ENCODE measurements around the gene GAL3ST3.

GAL3ST3 gene

DNA sequence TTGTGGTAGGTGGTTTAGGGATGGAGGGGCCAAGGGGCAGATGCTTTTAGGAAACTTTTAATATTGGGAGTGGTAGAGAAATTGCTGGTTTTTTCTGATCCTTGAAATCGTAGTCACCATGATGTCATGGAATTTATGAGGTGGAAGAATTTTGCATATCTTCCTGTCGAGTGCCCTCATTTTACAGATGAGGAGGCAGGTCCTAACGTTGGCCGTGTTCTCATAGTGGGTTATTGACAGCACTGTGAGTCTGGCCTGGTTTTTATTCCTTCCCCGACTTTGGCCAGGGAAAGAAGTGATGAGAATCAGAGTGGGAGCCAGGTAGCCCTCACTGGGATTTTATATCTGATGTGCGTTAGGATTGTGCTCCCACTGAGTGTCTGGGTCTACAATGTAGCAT lies 12.3 kb upstream of the GAL3ST3 start:
- no peak for TF ChIP-seq Cebpa-rat (IDR thresholded peaks at IDR 0.05)
- Histone ChIP-seq H4K20me1 (peaks cover 64% of the 10 kb centered on the region), H3K9me3 (no peaks in the 10 kb centered on the region), H3K4me3 (no peak overlapping the region), H3K36me3 (peaks cover 98% of the 10 kb centered on the region), H3K4me1 (peaks cover 1% of the 10 kb centered on the region; the same call in 1 of the 2 replicates), H3K9ac (peak overlapping the region; percentile 45; the same call in 1 of the 2 replicates), H3K27me3 (no peaks in the 10 kb centered on the region), H3K4me2 (no peak overlapping the region), H3K27ac (no peak overlapping the region)

DNA sequence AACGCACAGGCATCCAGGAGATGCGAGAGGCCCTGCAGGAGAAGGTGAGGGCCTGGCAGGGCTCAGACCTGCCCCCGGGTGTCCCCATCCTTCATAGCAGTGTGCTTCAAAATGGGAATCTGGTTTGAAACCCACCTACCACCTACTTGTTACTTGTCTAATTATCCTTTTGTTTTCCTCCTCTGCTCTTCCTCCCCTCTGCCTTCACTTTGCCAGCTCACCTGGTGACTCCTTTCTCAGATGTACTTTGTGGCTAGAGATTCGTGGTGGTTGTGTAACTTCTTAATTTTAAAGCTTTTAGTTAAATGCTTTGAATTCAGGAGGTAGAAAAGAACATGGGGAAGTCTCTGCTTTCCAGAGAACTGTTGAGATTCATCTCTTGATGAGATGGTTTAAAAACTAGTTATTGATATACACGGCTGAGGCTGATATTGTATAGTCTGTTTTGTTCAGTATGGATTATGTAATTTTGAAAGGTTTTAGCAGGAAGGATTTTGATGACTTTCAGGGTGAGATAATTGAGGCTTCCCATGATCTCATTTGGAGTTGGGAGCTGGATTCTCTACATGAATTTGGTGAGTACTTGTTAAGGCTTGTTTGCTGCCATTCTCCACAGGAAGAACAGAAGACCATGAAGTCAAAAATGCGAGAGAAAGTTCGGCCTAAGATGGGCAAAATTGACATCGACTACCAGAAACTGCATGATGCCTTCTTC lies 11.2 kb upstream of the GAL3ST3 start:
- peaks cover 66% of the 10 kb centered on the region for H4K20me1 ChIP-seq
- no peaks in the 10 kb centered on the region for H3K9me3 ChIP-seq
- H3K4me1 ChIP-seq, result no peaks in the 10 kb centered on the region
- H3K4me2 ChIP-seq, result no peak overlapping the region
- no peak overlapping the region for H3K4me3 ChIP-seq
- no peak overlapping the region for H3K27ac ChIP-seq
- peaks cover 100% of the 10 kb centered on the region for H3K36me3 ChIP-seq
- no peak for TF ChIP-seq Cebpa-rat (IDR thresholded peaks at IDR 0.05)
- no peak overlapping the region for H3K9ac ChIP-seq
- H3K27me3 ChIP-seq, result no peaks in the 10 kb centered on the region

DNA sequence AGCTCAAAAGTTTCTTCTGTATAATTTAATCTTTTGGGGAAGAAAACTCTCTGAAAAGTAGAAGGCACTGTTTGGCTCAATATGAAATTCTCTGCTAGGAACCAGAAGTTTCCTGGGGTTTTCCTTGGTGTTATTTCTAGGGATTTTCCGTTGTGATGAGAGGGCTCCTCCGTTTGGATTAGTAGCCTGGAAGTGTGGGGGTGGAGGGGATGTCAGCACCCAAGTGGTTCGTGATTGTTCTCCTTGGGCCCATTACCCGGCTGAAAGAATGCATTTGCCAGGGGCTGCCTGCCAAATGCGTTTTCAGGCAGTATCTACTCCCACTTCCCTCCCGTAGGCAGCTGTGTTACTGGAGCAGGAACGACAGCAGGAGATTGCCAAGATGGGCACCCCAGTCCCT lies 7.5 kb upstream of the GAL3ST3 start:
- H3K27ac ChIP-seq, result no peak overlapping the region
- peaks cover 64% of the 10 kb centered on the region for H4K20me1 ChIP-seq
- peaks cover 14% of the 10 kb centered on the region for H3K4me1 ChIP-seq
- H3K9me3 ChIP-seq, result no peaks in the 10 kb centered on the region
- TF ChIP-seq Cebpa-rat (IDR thresholded peaks at IDR 0.05), result no peak
- no peak overlapping the region for H3K9ac ChIP-seq
- H3K4me2 ChIP-seq, result no peak overlapping the region
- no peak overlapping the region for H3K4me3 ChIP-seq
- H3K27me3 ChIP-seq, result no peaks in the 10 kb centered on the region
- peaks cover 79% of the 10 kb centered on the region for H3K36me3 ChIP-seq

DNA sequence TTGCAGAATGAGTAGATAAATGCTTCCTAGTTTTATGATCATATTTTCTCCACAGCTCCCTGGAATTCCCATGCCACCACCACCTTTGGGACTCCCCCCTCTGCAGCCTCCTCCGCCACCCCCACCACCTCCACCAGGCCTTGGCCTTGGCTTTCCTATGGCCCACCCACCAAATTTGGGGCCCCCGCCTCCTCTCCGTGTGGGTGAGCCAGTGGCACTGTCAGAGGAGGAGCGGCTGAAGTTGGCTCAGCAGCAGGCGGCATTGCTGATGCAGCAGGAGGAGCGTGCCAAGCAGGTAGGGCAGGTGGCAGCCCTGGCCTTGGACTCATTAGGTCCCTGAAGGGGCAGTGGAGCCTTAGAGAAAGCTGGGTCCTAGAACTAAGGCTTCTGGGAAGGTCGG lies 6.1 kb upstream of the GAL3ST3 start:
- H3K9ac ChIP-seq, result no peak overlapping the region
- no peak for TF ChIP-seq Cebpa-rat (IDR thresholded peaks at IDR 0.05)
- H4K20me1 ChIP-seq, result peaks cover 50% of the 10 kb centered on the region
- H3K27me3 ChIP-seq, result no peaks in the 10 kb centered on the region
- no peak overlapping the region for H3K4me2 ChIP-seq
- H3K4me3 ChIP-seq, result no peak overlapping the region
- H3K27ac ChIP-seq, result no peak overlapping the region
- H3K4me1 ChIP-seq, result peaks cover 29% of the 10 kb centered on the region
- H3K9me3 ChIP-seq, result no peaks in the 10 kb centered on the region
- peaks cover 64% of the 10 kb centered on the region for H3K36me3 ChIP-seq

DNA sequence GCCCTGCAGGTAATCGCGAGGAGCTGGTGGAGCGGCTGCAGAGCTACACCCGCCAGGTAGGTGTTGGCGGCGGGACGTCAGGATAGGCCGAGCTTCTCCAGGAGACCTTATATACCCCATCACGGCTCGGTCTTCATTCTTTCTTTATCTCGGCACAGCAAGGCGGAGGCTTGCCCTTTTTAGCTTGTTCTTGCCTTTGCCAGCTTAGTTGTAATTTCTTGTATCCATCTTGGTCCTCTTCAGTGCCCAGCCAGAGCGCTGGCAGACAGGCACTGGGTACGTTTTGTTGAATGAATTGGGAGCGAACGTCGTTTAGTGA lies 3.7 kb upstream of the GAL3ST3 start:
- Histone ChIP-seq H3K36me3 (peaks cover 40% of the 10 kb centered on the region), H3K4me2 (peak overlapping the region; percentile 90), H3K27me3 (no peaks in the 10 kb centered on the region), H3K9me3 (no peaks in the 10 kb centered on the region), H3K9ac (peak overlapping the region; percentile 93), H3K4me3 (peak overlapping the region; percentile 96), H3K4me1 (peaks cover 42% of the 10 kb centered on the region), H4K20me1 (peaks cover 36% of the 10 kb centered on the region), H3K27ac (peak overlapping the region; percentile 89)
- TF ChIP-seq Cebpa-rat (IDR thresholded peaks at IDR 0.05), result no peak

DNA sequence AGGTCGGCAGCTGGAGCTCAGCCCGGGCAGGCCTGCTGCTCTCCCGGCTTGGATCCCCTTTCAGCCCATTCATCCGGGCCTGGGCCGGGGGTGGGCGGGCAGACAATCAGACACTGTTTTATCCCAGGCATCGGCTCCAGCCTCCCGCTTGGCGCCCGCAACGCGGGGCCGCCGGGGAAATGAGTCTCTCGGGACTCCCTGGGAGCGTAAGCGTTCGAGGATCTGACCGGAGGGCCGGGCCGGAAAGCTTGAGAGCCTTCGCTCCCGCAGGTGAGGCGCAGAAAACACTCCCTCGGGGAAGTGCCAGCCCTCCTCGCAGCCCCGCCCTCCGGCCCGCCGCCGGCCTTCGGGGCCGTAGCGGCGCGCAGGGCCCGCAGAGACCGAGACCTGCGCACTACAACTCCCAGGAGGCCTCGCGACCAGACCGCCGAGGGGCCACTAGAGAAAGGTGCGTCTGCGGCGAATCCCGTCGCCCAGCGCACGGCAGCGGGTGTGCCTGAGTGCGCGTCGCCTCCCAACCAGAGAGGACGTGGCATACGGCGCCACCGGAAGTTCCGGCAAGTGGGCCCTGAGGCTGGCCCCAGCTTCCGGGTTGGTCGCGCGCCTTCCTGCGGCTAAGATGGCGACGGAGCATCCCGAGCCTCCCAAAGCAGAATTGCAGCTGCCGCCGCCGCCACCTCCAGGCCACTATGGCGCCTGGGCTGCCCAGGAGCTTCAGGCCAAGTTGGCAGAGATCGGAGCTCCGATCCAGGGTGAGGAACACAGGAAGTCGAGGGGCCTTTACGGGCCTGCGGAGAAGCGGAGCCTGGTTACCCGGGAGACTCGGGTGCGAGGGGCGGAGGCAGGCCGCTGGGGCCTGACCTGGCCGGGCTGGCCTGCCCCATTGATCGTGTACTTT lies 3.1 kb upstream of the GAL3ST3 start, which contains the start of gene SF3B2:
TSS of gene SF3B2 (plus strand) at position 599 of the 898 bp plus-strand sequence. CDS start at position 620, 21 bp downstream.
- peak within 1 kb of the TSS; percentile 89 for H3K27ac ChIP-seq

DNA sequence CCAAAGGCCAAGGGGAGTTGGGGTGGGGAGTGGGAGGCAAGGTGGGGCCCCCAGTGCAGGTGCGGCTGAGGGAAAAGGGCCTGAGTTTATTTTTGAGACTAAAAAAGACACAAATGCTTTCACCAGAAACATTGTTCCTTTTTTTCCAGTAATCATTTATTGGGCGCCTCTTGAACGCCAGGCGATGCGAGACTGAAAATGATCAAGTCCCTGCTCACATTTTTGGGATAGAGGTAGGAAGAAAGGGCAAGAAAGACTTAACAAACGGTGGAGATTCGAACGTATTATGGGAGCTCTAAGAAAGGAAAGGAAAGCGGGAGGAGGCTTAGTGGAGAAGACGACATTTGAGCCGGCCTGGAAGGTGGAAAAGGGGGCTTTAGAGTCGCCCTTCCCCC lies 2.4 kb upstream of the GAL3ST3 start:
- peak overlapping the region; percentile 90 for H3K4me2 ChIP-seq
- H3K27me3 ChIP-seq, result no peaks in the 10 kb centered on the region
- TF ChIP-seq Cebpa-rat (IDR thresholded peaks at IDR 0.05), result no peak
- peak overlapping the region; percentile 93 for H3K9ac ChIP-seq
- H3K4me3 ChIP-seq, result peak overlapping the region; percentile 96
- H3K9me3 ChIP-seq, result no peaks in the 10 kb centered on the region
- peaks cover 42% of the 10 kb centered on the region for H3K4me1 ChIP-seq
- H4K20me1 ChIP-seq, result peaks cover 32% of the 10 kb centered on the region
- H3K27ac ChIP-seq, result peak overlapping the region; percentile 89
- peaks cover 27% of the 10 kb centered on the region for H3K36me3 ChIP-seq

More for the DNA sequence above, 3.1 kb upstream of the GAL3ST3 start, which contains the start of gene SF3B2:
- H4K20me1 ChIP-seq, result peaks cover 36% of the 10 kb centered on the region
- peaks cover 34% of the 10 kb centered on the region for H3K36me3 ChIP-seq
- H3K4me2 ChIP-seq, result peak within 1 kb of the TSS; percentile 90
- H3K4me1 ChIP-seq, result peaks cover 42% of the 10 kb centered on the region
- H3K4me3 ChIP-seq, result peak within 1 kb of the TSS; percentile 96
- no peak for TF ChIP-seq Cebpa-rat (IDR thresholded peaks at IDR 0.05)
- H3K9me3 ChIP-seq, result no peaks in the 10 kb centered on the region
- peak within 1 kb of the TSS; percentile 93 for H3K9ac ChIP-seq
- no peaks in the 10 kb centered on the region for H3K27me3 ChIP-seq

DNA sequence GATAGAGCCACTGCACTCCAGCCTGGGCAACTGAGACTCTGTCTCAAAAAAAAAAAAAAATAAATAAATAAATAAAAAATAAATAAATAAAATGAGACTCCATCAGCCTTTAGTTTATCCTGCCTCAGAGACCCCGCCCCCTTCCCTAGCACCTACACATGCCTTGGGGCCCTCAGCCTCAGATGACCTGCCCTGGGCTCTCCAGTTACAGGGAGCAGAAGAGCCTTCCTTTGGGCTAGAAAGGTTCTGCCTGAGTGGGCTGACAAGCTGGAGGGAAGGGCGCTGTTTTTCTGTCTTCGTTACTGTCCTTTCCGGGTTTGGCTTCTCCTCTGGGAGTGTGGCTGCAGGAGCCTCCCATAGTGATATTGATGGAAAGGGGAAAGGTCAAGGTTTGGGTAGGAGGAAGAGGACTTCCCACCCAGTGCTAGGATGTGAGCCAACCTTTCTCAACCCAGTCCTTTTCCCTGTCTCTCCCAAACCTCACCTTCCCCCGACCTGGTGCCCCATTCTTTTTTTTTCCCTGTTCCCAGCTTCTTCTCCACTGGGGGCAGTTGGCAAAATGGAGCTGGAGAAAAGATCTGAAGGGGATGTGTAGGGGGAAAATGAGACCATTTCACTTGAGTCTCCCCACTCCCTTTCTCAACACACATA lies 1.7 kb upstream of the GAL3ST3 start:
- peaks cover 25% of the 10 kb centered on the region for H4K20me1 ChIP-seq
- no peak for TF ChIP-seq Cebpa-rat (IDR thresholded peaks at IDR 0.05)
- H3K4me1 ChIP-seq, result peaks cover 44% of the 10 kb centered on the region
- no peaks in the 10 kb centered on the region for H3K9me3 ChIP-seq
- peak overlapping the region; percentile 96 for H3K4me3 ChIP-seq
- peak overlapping the region; percentile 89 for H3K27ac ChIP-seq
- peaks cover 21% of the 10 kb centered on the region for H3K36me3 ChIP-seq
- no peaks in the 10 kb centered on the region for H3K27me3 ChIP-seq
- peak overlapping the region; percentile 90 for H3K4me2 ChIP-seq
- H3K9ac ChIP-seq, result peak overlapping the region; percentile 93

DNA sequence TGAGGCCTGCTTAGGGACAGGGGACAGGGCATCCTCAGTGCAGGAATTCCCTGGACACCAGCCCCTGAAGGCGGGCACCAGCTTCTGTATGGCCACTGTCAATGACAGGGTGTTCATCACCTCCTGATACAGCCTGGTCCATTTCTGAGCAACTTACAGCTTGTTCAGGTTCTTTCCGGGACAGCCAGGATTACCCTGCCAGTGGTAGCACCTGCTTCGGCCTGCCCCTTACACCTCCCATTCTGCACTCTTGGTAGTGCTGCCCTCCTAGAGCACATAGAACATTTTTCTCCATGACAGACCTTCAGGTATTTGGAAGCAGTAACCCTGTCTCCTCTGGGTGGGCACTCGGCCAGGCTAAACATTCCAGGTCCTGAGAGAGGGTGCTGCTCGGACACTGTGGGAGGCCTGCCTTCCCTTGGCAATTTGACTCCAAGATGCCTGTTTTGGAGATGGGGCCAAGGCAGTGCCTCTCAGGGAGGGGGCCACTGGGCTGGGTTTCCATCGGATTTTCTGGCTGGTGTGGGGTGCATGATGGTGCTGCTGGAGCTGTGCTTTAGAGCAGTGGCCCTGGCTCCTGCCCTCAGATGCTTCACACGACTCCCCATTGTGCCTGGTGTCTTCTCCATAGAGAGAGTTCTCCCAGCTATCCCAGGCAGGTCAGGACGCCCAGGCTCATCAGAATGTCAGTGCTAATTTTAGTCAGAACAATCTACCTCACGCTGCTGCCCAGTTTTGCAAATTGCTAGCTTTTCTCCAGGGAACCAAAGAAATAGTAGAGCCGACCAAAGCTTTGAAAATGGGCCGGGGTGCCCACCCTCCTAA lies 1.2 kb downstream of the GAL3ST3 start:
- H3K27ac ChIP-seq, result no peak overlapping the region
- no peaks in the 10 kb centered on the region for H3K9me3 ChIP-seq
- H3K36me3 ChIP-seq, result no peaks in the 10 kb centered on the region
- 0 out of 2 replicates have a peak overlapping the region, but pooled peaks have one; percentile 75 for H3K4me2 ChIP-seq
- H3K4me1 ChIP-seq, result peaks cover 41% of the 10 kb centered on the region
- no peak for TF ChIP-seq Cebpa-rat (IDR thresholded peaks at IDR 0.05)
- no peak overlapping the region for H3K9ac ChIP-seq
- H3K27me3 ChIP-seq, result no peaks in the 10 kb centered on the region
- H4K20me1 ChIP-seq, result peaks cover under 1% of the 10 kb centered on the region; the same call in 1 of the 2 replicates
- no peak overlapping the region for H3K4me3 ChIP-seq
